H1 (cell line): ENCODE data around the gene SLTM.

Experiments used
- CHD1 ChIP-seq: IDR thresholded peaks from 2 replicates; pipeline ENCODE4 v1.6.1; 2012; ENCODE audit warnings: low read depth, low read length, improper control_type of control experiment
- CHD2 ChIP-seq: IDR thresholded peaks from 2 replicates; pipeline ENCODE4 v1.6.1; 2012; ENCODE audit warnings: low read length, improper control_type of control experiment
- CTCF ChIP-seq, 3 experiments: IDR thresholded peaks; 1 replicate in 2 of 3; 2 replicates in 1 of 3; pipeline versions ENCODE4 v1.5.1 to v1.6.1; 2011; ENCODE audit warnings: low read length in 3 of 3, mild to moderate bottlenecking in 3 of 3, inconsistent platforms in 2 of 3, low read depth in 1 of 3, moderate library complexity in 1 of 3; ENCODE audit not compliant: insufficient read depth in 1 of 3; ENCODE audit errors: control extremely low read depth in 1 of 3
- EZH2 ChIP-seq: fragments of 200-600 bp; sonication (generic); IDR thresholded peaks from 2 replicates; pipeline ENCODE4 v1.7.1; 2012; ENCODE audit warnings: low read depth, mild to moderate bottlenecking, moderate library complexity, low read length, inconsistent platforms; ENCODE audit not compliant: severe bottlenecking
- MAFK ChIP-seq: IDR thresholded peaks from 2 replicates; pipeline ENCODE4 v1.6.1; 2012; ENCODE audit warnings: low read depth, mild to moderate bottlenecking, improper control_type of control experiment, low read length
- MAX ChIP-seq: IDR thresholded peaks from 2 replicates; pipeline ENCODE4 v1.6.1; 2012; ENCODE audit warnings: inconsistent platforms
- PHF8 ChIP-seq: fragments of 200-600 bp; sonication (generic); conservative IDR thresholded peaks from 2 replicates; pipeline ENCODE4 v1.7.1; 2012; ENCODE audit warnings: low read depth, mild to moderate bottlenecking, inconsistent platforms, low read length, moderate library complexity
- POLR2AphosphoS5 ChIP-seq: IDR thresholded peaks from 2 replicates; pipeline ENCODE4 v1.6.1; 2011; ENCODE audit warnings: low read depth, low read length

- TF ChIP-seq MAX (no peak), MAFK (no peak), CHD2 (no peak), CHD1 (no peak), EZH2 (no peak), CTCF (IDR thresholded peaks at IDR 0.05; ENCODE audit: control extremely low read depth in 1 of 3, insufficient read depth in 1 of 3, low read depth in 1 of 3, low read length in 3 of 3) (no peak), PHF8 (no peak), POLR2AphosphoS5 (no peak)
Measured at GRCh38 chr15:58962662-58963565, 29.4 kb upstream of the SLTM start.
